Sciatic nerve (tissue), 2 donors: ENCODE measurements around the gene PPP1R14B. TPM values are rescaled to one million over a fixed set of nuclear protein-coding genes. Genes with fewer than 3 reads are reported as not detected.

Experiments used
- ATAC-seq: fragments of 200-7000 bp; cut with Tn5 transposase; one replicate; pipeline ENCODE4 v1.9.1; 2020; ENCODE audit warnings: mild to moderate bottlenecking, moderate library complexity
- DNase-seq: peaks from one replicate; pipeline ENCODE4 v3.0.0-alpha.2; 2020; ENCODE audit warnings: low spot score
- intact Hi-C: fragments of 100-400 bp; cut with DNase I; formaldehyde crosslinking; loops from one replicate; pipeline ENCODE4 v1.14.2; 2022
- total RNA-seq: library from RNA; stranded (reverse); fragmentation: NEBNext Ultra II Directional; extraction: Animal tissue kit (Norgen Biotek cat#: 25700); gene quantifications from one replicate; pipeline ENCODE4 v1.2.1, GENCODE V29; 2021
- donor health status: DM: no; HTN: no; CAD: no.
- donor health status: DM: no; HTN: no; CAD: no.

The PPP1R14B gene
- total RNA-seq, 1 donor from 2014 or later: 48.8 TPM

DNA sequence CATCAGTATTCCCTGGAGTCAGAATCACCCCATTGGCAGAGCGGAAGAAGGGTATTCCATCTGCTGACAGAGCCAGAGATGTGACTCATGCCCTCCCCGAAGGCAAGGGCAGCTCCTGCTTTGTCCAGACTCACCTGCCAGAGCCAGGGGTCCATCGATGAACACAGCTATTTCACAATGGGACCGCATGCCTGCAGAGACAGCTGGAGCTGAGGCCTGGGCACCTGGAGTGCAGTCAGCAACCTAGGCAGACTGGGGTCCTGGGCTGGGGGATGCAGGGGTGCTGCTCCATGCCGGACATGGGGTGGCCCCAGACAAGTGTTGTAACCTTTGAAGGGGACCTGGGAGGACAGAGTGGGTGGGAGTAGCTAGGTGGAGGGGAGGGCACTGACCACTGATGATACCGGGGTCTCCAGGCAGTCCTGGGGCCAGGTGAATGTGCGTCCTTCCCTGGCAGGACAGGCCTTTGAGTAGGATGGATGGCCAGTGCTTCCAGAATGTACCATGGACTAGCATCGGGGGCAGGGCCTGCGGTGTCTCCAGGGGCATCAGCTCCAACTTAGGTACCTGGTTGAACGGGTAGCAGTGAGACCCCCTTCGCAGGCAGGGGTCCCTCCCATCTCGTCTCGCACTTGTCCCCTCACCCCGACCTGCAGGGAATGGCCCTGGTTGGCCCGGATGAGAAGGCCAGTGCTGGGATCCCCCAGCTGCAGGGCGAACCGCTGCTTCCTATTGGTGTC, 22.4 kb downstream of the PPP1R14B start:
- intact Hi-C loops: no loop called here
- DNase-seq (peak; percentile 59), ATAC-seq (no peak)

GRCh38 chr11:64223001-64223651, 23.6 kb downstream of the PPP1R14B start:
- DNase-seq (no peak), ATAC-seq (no peak)
- intact Hi-C loops: no loop called here

DNA sequence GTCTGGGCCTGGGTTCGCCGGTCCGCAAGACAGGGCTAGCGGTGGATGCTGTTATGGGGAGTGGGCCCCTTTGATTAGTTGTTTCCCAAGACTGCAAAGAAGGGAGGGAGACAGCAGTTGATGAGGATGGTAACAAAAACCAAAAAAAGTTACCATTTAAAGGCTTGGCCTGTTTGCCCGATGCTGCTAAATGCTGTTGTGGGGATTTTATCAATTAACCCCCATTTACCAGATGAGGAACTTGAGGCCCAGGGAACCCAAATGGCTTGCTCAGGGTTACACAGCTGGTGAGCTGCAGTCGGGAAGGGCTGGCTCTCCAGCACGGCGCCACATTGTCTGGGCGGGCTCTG, 24.1 kb downstream of the PPP1R14B start:
- intact Hi-C loops: no loop called here
- no peak for ATAC-seq
- DNase-seq: no peak

- intact Hi-C loops: no loop called here
- no peak for ATAC-seq
- DNase-seq: no peak
Observed at GRCh38 chr11:64220798-64221197, 25.9 kb downstream of the PPP1R14B start.

DNA sequence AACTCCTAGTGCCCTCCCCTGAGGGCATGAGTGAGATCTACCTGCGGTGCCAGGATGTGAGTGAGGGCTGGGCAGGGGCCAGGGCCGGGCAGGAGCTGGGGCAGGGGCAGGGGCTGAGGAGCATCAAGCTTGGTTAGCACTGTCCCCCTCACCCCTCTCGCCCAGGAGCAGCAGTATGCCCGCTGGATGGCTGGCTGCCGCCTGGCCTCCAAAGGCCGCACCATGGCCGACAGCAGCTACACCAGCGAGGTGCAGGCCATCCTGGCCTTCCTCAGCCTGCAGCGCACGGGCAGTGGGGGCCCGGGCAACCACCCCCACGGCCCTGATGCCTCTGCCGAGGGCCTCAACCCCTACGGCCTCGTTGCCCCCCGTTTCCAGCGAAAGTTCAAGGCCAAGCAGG, 26.5 kb downstream of the PPP1R14B start:
- ATAC-seq (no peak), DNase-seq (no peak)
- intact Hi-C loops: no loop called here

GRCh38 chr11:64219755-64220154, 27.0 kb downstream of the PPP1R14B start:
- DNase-seq (no peak), ATAC-seq (no peak)
- intact Hi-C loops: no loop called here

DNA sequence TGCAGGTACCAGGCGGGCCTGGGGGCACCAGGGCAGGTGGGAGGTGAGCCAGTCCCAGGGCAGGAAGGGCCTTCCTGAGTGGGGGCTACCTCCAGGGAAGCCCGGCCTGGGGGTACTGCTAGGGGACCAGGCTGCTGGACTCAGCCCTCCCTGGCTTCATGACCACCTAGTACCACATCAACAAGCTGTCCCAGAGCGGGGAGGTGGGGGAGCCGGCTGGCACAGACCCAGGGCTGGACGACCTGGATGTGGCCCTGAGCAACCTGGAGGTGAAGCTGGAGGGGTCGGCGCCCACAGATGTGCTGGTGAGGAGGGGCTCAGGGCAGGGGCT, 27.4 kb downstream of the PPP1R14B start:
- intact Hi-C loops: no loop called here
- ATAC-seq (no peak), DNase-seq (no peak)

DNA sequence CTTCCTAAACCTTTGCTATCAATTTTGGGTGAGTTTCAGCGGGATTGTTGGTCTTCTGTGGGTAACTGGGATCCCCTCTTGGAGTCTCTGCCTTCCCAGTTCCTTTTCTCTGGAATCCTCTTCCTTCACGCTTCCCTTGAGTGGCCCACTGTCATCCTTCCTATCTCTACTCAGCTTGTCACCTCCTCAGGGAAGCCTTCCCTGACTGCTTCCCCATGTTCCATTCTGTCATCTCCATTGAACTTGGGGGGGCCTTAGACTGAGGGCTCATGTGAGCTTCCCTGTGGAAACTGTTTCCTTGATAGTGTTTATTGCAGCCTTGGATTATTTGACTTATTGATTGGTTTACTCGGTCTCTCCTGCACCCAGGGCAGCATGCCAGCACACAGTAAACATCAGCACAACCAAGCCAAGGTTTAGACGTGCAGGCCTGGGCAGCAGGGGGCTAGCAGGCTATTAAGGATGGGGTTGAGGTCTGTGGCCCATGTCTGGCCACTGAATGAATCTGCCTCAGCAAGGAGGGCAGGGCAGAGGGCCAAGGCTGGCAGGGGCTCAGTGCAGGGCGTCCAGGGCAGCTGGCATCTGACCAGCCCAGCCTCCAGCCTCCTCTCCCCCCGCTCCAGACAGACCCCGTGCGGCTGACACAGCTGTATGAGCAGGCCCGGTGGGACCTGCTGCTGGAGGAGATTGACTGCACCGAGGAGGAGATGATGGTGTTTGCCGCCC, 28.0 kb downstream of the PPP1R14B start:
- DNase-seq (no peak), ATAC-seq (no peak)
- intact Hi-C loops: no loop called here

GRCh38 chr11:64216879-64217278, 29.9 kb downstream of the PPP1R14B start:
- intact Hi-C loops: no loop called here
- ATAC-seq (no peak), DNase-seq (no peak)

DNA sequence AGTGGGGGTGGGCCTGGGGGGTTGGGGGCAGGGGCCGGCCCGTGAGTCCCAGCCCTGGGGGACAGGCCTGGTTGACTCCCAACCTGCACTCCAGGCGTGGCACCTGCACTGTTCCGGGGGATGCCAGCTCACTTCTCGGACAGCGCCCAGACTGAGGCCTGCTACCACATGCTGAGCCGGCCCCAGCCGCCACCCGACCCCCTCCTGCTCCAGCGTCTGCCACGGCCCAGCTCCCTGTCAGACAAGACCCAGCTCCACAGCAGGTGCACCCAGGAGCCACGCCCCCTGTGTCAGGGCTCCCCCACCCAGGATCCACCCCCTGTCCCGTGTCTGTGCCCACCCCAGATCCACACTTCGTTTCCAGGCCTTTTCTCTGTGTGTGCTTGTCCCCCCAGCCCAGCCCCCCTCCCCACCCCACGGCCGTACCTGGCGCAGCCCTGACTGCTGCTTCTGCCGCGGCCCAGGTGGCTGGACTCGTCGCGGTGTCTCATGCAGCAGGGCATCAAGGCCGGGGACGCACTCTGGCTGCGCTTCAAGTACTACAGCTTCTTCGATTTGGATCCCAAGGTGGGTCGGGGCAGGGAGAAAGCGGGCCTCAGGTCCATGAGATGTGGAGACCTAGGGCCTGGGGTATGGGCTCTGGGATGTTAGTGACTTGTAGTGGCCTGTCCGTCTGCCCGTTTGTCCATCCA, 35.4 kb downstream of the PPP1R14B start:
- ATAC-seq: no peak
- intact Hi-C loops: no loop called here
- DNase-seq: no peak

DNA sequence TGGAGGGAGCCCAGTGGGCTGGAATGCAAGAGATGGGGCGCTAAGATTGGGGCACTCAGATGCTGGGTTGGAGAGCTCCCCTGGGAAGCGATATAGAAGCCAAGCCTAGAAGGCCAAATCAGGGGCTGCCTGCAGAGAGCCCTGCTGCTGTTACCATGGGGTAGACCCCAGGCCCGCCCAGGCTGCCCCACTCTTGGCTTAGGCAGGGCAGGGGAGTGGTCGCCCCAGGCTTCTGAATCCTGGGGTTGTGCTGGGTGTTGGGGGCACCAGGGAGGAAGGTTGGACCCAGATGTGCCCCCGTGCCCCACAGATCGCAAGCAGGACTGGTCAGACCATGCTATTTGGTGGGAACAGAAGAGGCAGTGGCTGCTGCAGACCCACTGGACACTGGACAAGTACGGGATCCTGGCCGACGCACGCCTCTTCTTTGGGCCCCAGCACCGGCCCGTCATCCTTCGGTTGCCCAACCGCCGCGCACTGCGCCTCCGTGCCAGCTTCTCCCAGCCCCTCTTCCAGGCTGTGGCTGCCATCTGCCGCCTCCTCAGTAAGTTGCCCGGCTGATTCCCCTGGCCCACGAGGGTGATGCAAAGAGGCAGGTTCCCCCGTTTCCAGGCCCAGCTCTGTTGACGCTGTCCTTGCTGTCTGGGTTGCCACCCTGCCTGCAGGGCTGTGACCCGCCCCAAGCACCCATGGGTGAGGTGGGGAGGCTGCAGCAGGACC, 36.3 kb downstream of the PPP1R14B start:
- ATAC-seq (no peak), DNase-seq (no peak)
- intact Hi-C loops: no loop called here

GRCh38 chr11:64209563-64209843, 37.2 kb downstream of the PPP1R14B start:
- ATAC-seq: no peak
- DNase-seq: no peak
- intact Hi-C loops: loop anchor here (10.0 kb wide), 1 partner anchor 85 kb away; the partner anchor contains the start of gene KCNK4

DNA sequence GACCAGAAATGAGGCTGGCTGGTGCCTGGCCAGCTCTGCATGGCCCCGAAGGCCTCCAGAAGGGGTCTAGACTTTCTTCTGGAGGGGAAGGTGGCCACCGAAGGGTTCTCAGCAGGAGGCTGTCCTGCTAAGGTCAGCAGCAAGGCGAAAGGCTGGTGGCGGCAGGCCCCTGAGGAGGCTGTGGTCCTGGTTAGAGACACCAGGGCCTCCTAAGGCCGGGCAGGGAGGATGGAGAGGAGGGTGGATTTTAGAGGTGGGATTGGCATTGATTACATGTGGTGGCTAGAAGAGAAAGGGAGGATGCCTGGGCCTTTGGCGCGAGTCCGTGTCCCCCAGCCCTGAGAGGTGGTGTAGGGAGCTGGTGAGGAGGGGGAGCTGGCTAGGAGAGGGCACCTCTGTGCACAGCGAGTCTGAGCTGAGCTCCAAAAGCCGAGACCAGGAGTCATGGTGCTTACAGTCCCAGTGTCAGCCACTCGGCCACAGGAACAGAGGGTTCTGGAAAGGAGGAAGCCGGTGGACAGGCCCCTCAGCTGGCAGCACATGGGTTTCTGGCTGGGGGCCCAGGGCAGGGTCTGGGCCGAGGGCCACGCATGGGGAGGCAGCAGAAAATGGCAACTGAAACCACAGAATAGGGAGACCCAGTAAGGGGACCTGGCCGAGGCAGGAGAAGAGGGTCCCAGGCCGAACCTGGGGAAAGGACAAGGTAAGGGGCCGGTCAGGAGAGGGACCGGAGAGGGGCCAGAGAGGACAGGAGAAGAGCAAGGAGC, 37.8 kb downstream of the PPP1R14B start:
- DNase-seq (no peak), ATAC-seq (no peak)

DNA sequence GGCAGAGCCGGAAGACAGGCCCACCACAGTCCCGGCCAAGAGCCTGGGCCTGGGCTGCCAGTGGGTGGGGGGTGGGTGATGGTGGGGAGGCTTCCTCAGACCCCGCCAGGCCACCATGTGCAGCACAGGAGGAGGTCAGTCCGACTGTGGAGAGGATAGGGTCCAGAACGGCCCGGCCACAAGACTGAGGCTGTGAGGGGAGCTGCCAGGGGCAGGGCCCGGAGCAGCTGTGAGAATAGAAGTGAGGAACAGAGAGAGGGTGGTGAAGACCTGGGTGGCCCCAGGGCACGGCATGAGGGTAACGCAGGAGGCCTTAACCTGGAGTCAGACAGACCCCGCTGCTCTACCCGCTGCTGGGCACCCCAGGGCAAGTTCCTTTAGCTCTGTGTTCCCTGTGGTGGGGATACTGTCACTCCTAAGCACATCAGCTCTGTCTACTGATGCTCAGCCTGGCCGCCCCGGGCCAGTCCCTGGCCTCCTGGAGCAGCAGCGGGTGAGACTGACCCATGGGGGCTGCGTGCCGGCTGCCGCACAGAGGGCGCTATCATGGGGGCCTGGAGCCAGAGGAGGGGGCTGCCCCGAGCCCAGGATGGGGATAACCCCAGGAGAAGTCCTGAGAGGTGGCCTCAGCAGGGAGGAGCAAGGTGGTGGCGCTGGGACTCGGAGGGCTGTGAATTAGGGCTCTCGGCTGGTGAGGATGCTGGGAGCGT, 38.5 kb downstream of the PPP1R14B start:
- DNase-seq (no peak), ATAC-seq (peak; percentile 3)
- intact Hi-C loops: loop anchor here (10.0 kb wide), 1 partner anchor 87 kb away; the partner anchor contains the start of gene KCNK4

More for the DNA sequence above, 37.8 kb downstream of the PPP1R14B start:
- intact Hi-C loops: loop anchor here (10.0 kb wide), 1 partner anchor 86 kb away; the partner anchor contains the start of gene KCNK4

GRCh38 chr11:64207256-64208085, 39.3 kb downstream of the PPP1R14B start:
- ATAC-seq: peak; percentile 60
- DNase-seq: peak; percentile 78
- intact Hi-C loops: loop anchor here (10.0 kb wide), 1 partner anchor 87 kb away; the partner anchor contains the start of gene KCNK4

GRCh38 chr11:64206457-64207255, 40.1 kb downstream of the PPP1R14B start, which contains the start of gene FERMT3:
TSS of gene FERMT3 (plus strand) at chr11:64206721. CDS start at chr11:64207365, 644 bp downstream.
- ATAC-seq (peak; percentile 56), DNase-seq (no peak)
- intact Hi-C loops: loop anchor here (10.0 kb wide), 1 partner anchor 88 kb away; the partner anchor contains the start of gene KCNK4
